ENCODE measurements around the gene VAMP4.

Gene VAMP4

GRCh38 chr1:171758011-171758410 is 16.1 kb upstream of the VAMP4 start:
- Mint-ChIP-seq H3K27ac (no peak overlapping the region), H3K27me3 (peaks cover 2% of the 10 kb centered on the region), H3K4me3 (no peak overlapping the region), H3K36me3 (no peaks in the 10 kb centered on the region), H3K4me1 (no peaks in the 10 kb centered on the region), H3K9me3 (no peaks in the 10 kb centered on the region)

GRCh38 chr1:171756856-171757255 is 15.0 kb upstream of the VAMP4 start:
- H3K27ac Mint-ChIP-seq, result no peak overlapping the region
- no peaks in the 10 kb centered on the region for H3K9me3 Mint-ChIP-seq
- peaks cover 2% of the 10 kb centered on the region for H3K27me3 Mint-ChIP-seq
- H3K4me3 Mint-ChIP-seq, result no peak overlapping the region
- no peaks in the 10 kb centered on the region for H3K36me3 Mint-ChIP-seq
- no peaks in the 10 kb centered on the region for H3K4me1 Mint-ChIP-seq

- Mint-ChIP-seq H3K27ac (no peak overlapping the region), H3K4me3 (no peak overlapping the region), H3K4me1 (no peaks in the 10 kb centered on the region), H3K36me3 (no peaks in the 10 kb centered on the region), H3K9me3 (no peaks in the 10 kb centered on the region), H3K27me3 (peaks cover 2% of the 10 kb centered on the region)
These were observed 13.1 kb upstream of the VAMP4 start for GRCh38 chr1:171754971-171755370.

DNA sequence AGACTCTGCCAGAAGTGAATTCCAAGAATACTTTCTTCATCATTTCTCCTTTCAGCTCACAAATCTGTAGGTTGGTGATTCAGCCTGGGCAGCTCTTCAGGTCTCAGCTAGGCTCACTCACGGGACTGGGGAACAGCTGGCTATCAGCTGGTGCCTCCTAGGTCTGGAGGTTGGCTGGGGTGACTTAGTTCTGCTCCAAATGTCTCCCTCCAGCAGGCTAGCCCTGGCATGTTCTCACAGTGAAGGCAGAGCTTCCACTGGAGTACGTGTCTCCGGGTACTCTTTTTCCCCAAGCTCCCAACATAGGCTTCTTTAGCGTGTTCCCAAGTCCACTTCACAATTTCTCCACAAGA is 12.5 kb upstream of the VAMP4 start:
- Mint-ChIP-seq H3K4me3 (no peak overlapping the region), H3K4me1 (no peaks in the 10 kb centered on the region), H3K36me3 (no peaks in the 10 kb centered on the region), H3K9me3 (no peaks in the 10 kb centered on the region), H3K27me3 (peaks cover 2% of the 10 kb centered on the region), H3K27ac (no peak overlapping the region)

DNA sequence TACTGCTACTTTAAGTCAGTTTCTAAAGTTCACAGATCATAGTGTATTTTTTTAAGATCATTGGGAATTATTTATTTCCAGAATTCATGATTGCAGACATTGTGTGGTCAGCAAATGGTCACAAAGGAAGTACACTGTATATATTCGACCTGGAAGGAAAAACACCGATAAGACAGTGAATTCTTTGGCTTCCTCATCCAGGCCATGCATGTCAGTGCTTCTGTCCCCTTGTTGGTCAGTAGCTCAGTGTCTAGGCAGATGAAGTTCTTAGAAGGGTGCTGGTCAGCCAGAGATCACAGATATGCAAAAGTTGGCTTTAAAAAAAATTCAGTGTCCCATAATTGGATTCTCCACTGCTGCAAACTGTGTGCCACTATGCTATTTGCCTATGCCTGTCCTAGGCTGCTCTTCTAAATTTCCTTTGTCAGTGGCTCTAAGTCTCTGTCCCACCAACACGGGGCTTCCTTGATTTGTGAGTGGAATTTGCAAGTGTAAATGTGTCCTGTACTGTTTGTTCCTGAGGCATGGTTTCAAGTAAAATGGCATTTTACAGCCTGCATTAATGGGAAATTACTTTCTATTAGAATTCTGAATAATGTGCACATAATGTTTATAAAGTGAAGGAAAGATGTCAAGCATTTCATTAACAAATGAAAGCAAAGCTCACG is 12.0 kb upstream of the VAMP4 start:
- Mint-ChIP-seq H3K4me1 (no peaks in the 10 kb centered on the region), H3K27ac (no peak overlapping the region), H3K4me3 (no peak overlapping the region)

DNA sequence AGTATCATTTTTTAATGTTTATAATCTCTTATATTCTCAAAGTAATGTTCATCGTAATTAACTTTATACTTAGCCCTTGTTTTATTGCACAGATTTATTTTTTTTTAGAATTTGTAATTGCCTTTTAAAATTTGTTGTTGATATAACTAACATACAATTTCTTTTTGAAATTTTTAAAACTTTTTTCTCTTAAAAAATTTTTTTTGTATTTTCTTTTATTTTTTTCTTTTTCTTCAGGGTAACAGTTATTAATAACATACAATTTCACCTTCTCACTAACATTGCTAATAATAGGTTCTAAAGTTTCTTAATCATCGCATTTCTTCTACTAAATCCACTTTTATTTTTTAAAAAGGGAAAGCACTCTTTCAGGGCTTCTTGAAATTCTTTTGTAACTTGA is 11.3 kb upstream of the VAMP4 start:
- H3K27me3 Mint-ChIP-seq, result peaks cover 2% of the 10 kb centered on the region
- no peak overlapping the region for H3K4me3 Mint-ChIP-seq
- H3K9me3 Mint-ChIP-seq, result no peaks in the 10 kb centered on the region
- no peaks in the 10 kb centered on the region for H3K36me3 Mint-ChIP-seq
- no peak overlapping the region for H3K27ac Mint-ChIP-seq
- H3K4me1 Mint-ChIP-seq, result no peaks in the 10 kb centered on the region

More for the DNA sequence above, 12.0 kb upstream of the VAMP4 start:
- Mint-ChIP-seq H3K36me3 (no peaks in the 10 kb centered on the region), H3K27me3 (peaks cover 2% of the 10 kb centered on the region), H3K9me3 (no peaks in the 10 kb centered on the region)

DNA sequence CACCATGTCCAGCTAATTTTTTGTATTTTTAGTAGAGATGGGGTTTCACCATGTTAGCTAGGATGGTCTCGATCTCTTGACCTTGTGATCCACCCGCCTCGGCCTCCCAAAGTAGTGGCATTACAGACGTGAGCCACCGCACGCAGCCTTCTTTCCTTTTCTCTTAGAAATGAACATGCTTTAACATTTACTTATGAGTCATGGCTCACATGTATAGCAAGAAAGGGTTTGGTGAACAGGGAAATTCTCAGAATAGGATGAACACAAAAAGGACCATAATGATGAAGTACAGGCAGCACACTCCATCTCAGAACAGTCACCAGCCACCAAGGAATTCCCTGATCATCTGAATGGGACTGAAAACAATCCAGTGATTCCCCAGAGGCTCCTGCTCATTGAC is 9.4 kb upstream of the VAMP4 start:
- no peak overlapping the region for H3K4me3 Mint-ChIP-seq
- H3K9me3 Mint-ChIP-seq, result no peaks in the 10 kb centered on the region
- no peak overlapping the region for H3K27ac Mint-ChIP-seq
- H3K27me3 Mint-ChIP-seq, result peaks cover 2% of the 10 kb centered on the region
- no peaks in the 10 kb centered on the region for H3K4me1 Mint-ChIP-seq
- no peaks in the 10 kb centered on the region for H3K36me3 Mint-ChIP-seq

DNA sequence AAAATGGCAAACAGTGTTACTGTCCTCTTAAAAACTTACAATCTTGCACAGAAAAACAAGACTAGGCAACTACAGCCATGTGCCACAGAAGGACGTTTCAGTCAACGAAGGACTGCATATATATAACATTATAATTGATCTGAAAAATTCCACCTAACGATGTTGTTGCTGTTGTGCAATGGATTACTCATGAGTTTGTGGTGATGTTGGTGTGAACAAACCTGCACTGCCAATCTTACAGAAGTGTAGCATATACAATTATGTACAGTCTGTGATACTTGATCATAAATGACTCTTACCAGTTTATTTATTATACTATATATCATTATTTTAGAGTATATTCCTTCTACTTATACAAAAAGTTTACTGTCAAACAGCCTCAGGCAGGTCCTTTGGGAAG is 6.8 kb upstream of the VAMP4 start:
- Mint-ChIP-seq H3K36me3 (no peaks in the 10 kb centered on the region), H3K9me3 (no peaks in the 10 kb centered on the region), H3K4me1 (peaks cover 8% of the 10 kb centered on the region), H3K4me3 (no peak overlapping the region), H3K27me3 (no peaks in the 10 kb centered on the region), H3K27ac (no peak overlapping the region)

DNA sequence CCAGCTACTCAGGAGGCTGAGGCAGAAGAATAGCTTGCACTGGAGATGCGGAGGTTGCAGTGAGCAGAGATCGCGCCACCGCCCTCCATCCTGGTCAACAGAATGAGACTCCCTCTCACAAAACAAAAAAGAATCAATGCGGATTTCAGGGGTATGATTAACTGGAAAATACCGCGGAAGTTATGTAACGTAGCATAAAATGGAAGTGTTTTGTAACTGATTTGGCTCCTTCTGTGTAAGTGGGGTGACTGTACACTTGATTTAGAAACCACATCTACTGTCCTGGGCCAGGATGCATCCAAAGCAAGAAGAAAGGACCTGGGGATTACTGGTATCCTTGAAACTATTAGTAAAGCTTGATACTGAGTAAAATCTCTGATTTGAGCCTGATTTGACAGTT is 3.1 kb upstream of the VAMP4 start:
- Mint-ChIP-seq H3K36me3 (no peaks in the 10 kb centered on the region), H3K4me1 (peaks cover 37% of the 10 kb centered on the region), H3K9me3 (no peaks in the 10 kb centered on the region)

GRCh38 chr1:171743081-171743870 is 1.4 kb upstream of the VAMP4 start:
- Mint-ChIP-seq H3K27me3 (no peaks in the 10 kb centered on the region), H3K9me3 (no peaks in the 10 kb centered on the region), H3K36me3 (peaks cover under 1% of the 10 kb centered on the region), H3K4me1 (peaks cover 54% of the 10 kb centered on the region), H3K27ac (peak overlapping the region; percentile 100), H3K4me3 (peak overlapping the region; percentile 98)

More for the DNA sequence above, 3.1 kb upstream of the VAMP4 start:
- Mint-ChIP-seq H3K4me3 (no peak overlapping the region), H3K27me3 (no peaks in the 10 kb centered on the region), H3K27ac (no peak overlapping the region)

DNA sequence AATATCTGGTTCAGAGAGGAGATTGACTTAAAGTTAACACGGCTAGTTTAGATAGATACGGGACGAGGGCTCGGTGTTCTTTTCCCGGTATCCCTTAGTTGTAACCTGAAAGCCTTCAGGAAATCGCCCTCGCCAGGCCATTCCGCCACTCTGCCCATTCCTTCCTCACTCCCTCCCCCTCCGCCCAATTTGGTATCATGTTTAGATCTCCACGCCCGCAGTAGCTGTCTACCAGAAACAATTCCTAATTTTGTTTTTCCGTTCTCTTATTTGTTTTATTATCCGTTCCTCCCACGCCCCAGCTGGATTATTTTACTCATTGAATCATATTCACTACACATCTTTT is 685 bp upstream of the VAMP4 start:
- H3K4me1 Mint-ChIP-seq, result peaks cover 57% of the 10 kb centered on the region
- peaks cover 2% of the 10 kb centered on the region for H3K36me3 Mint-ChIP-seq
- H3K27ac Mint-ChIP-seq, result peak overlapping the region; percentile 100
- peak overlapping the region; percentile 98 for H3K4me3 Mint-ChIP-seq
- H3K9me3 Mint-ChIP-seq, result no peaks in the 10 kb centered on the region
- H3K27me3 Mint-ChIP-seq, result no peaks in the 10 kb centered on the region

- H3K36me3 Mint-ChIP-seq, result peaks cover 6% of the 10 kb centered on the region
- no peaks in the 10 kb centered on the region for H3K9me3 Mint-ChIP-seq
- H3K4me3 Mint-ChIP-seq, result peak overlapping the region; percentile 98
- H3K27ac Mint-ChIP-seq, result peak overlapping the region; percentile 100
- H3K27me3 Mint-ChIP-seq, result no peaks in the 10 kb centered on the region
- H3K4me1 Mint-ChIP-seq, result peaks cover 61% of the 10 kb centered on the region
These were observed 636 bp downstream of the VAMP4 start for GRCh38 chr1:171740987-171741871.

DNA sequence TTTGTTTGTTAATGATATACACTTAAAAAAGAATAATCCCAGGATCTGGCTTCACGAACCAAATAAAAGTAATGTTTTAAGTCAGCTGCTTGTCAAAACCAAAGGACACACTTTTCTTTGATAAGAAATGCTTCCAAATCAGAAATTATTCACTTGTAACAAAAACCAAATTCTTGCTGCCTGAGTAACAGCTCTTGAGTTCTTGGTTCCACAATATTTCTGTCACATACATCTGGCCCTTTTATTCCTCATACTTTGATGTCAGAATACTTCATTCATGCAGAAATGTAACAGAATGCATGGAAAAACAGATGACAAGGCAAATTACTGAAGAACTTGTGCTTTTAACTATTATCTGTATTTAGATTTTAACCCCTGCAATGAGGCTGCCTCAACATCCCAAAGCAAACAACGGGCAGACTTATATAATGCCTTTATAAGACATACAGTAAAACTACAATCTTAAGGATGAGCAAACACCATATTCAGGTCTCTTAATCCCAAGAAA is 1.5 kb downstream of the VAMP4 start:
- H3K36me3 Mint-ChIP-seq, result peaks cover 6% of the 10 kb centered on the region
- H3K27me3 Mint-ChIP-seq, result no peaks in the 10 kb centered on the region
- no peaks in the 10 kb centered on the region for H3K9me3 Mint-ChIP-seq
- peak overlapping the region; percentile 91 for H3K27ac Mint-ChIP-seq
- peaks cover 62% of the 10 kb centered on the region for H3K4me1 Mint-ChIP-seq
- peak overlapping the region; percentile 98 for H3K4me3 Mint-ChIP-seq

- Mint-ChIP-seq H3K9me3 (no peaks in the 10 kb centered on the region), H3K27ac (peak overlapping the region; percentile 91), H3K4me1 (peaks cover 65% of the 10 kb centered on the region), H3K27me3 (no peaks in the 10 kb centered on the region), H3K36me3 (peaks cover 9% of the 10 kb centered on the region), H3K4me3 (peak overlapping the region; percentile 98)
These were observed 2.2 kb downstream of the VAMP4 start for GRCh38 chr1:171739656-171740055.

DNA sequence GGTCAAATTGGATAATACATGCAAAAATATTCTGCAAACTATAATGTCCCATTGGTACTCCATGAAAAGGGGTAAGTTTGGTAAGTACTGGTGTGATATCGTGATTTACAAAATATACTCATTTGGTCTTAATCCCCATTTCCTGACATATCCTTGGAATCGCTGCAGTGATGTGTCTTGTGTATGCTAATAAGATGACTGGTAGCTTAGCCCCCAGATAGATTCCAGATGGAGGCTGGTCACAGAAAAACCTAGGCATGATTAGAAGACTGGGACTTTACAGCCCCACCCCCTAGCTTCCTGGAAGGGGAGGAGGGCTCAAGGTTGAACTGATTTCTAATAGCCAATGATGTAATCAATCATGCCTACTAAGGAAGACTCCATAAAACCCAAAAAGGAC is 3.0 kb downstream of the VAMP4 start:
- Mint-ChIP-seq H3K27ac (peak overlapping the region; percentile 71), H3K9me3 (no peaks in the 10 kb centered on the region), H3K4me3 (peak overlapping the region; percentile 38), H3K27me3 (no peaks in the 10 kb centered on the region), H3K4me1 (peaks cover 59% of the 10 kb centered on the region), H3K36me3 (peaks cover 9% of the 10 kb centered on the region)

GRCh38 chr1:171736196-171736595 is 5.7 kb downstream of the VAMP4 start:
- H3K27ac Mint-ChIP-seq, result no peak overlapping the region
- H3K9me3 Mint-ChIP-seq, result no peaks in the 10 kb centered on the region
- no peak overlapping the region for H3K4me3 Mint-ChIP-seq
- peaks cover 51% of the 10 kb centered on the region for H3K4me1 Mint-ChIP-seq
- H3K36me3 Mint-ChIP-seq, result peaks cover 16% of the 10 kb centered on the region
- H3K27me3 Mint-ChIP-seq, result no peaks in the 10 kb centered on the region
